Natural killer cell (primary cell): Measurements from ENCODE around the gene REXO4. TPM values are rescaled to one million over a fixed set of nuclear protein-coding genes. Genes with fewer than 3 reads are reported as not detected.

ENCODE experiments used
- ATAC-seq, 3 donors: fragments of 150-1000 bp in 2 of 3; fragments of 200-7000 bp in 1 of 3; cut with Tn5 transposase; 1 replicate in 1 of 3; 2 replicates in 2 of 3; pipeline ENCODE4 v1.10.0; 2021; ENCODE audit warnings: mild to moderate bottlenecking in 2 of 3, moderate library complexity in 2 of 3
- DNase-seq, 2 donors: peaks; one replicate each; pipeline versions ENCODE4 v3.0.0 to v3.0.0-alpha.2; 2013 to 2021; ENCODE audit warnings: mixed read lengths in 1 of 2
- H3K27ac ChIP-seq: one replicate; pipeline ENCODE4 v1.5.1; 2013; ENCODE audit warnings: mild to moderate bottlenecking, low read length
- H3K27me3 ChIP-seq: one replicate; pipeline ENCODE4 v1.6.1; 2013; ENCODE audit warnings: low read length; ENCODE audit not compliant: control insufficient read depth, insufficient read depth
- H3K36me3 ChIP-seq: one replicate; pipeline ENCODE4 v1.6.1; 2013; ENCODE audit warnings: low read length; ENCODE audit not compliant: control insufficient read depth, insufficient read depth
- H3K4me1 ChIP-seq: one replicate; pipeline ENCODE4 v1.6.1; 2013; ENCODE audit warnings: low read length; ENCODE audit not compliant: control insufficient read depth, insufficient read depth
- H3K4me3 ChIP-seq: one replicate; pipeline ENCODE4 v1.5.1; 2013; ENCODE audit warnings: low read length
- H3K9me3 ChIP-seq: one replicate; pipeline ENCODE4 v1.6.1; 2013; ENCODE audit warnings: low read length; ENCODE audit not compliant: control insufficient read depth, insufficient read depth
- H3K27ac Mint-ChIP-seq, 2 donors: one replicate each; pipeline ENCODE4 v1.8.0; 2022; ENCODE audit warnings: mild to moderate bottlenecking in 2 of 2, mixed read lengths in 2 of 2, moderate library complexity in 1 of 2
- H3K27me3 Mint-ChIP-seq, 2 donors: one replicate each; pipeline ENCODE4 v1.8.0; 2022; ENCODE audit warnings: low read depth in 2 of 2, mixed read lengths in 2 of 2
- H3K36me3 Mint-ChIP-seq: one replicate; pipeline ENCODE4 v1.8.0; 2022; ENCODE audit warnings: mixed read lengths
- H3K4me1 Mint-ChIP-seq, 2 donors: one replicate each; pipeline ENCODE4 v1.8.0; 2022; ENCODE audit warnings: mixed read lengths in 2 of 2
- H3K4me3 Mint-ChIP-seq: one replicate; pipeline ENCODE4 v1.8.0; 2022; ENCODE audit warnings: mild to moderate bottlenecking, moderate library complexity, mixed read lengths
- H3K9me3 Mint-ChIP-seq, 2 donors: one replicate each; pipeline ENCODE4 v1.8.0; 2022; ENCODE audit warnings: mixed read lengths in 2 of 2
- WGBS: methylation state at CpG from one replicate; pipeline ENCODE4 v1.1.7; 2013; ENCODE audit warnings: missing lambda C conversion rate; ENCODE audit not compliant: insufficient coverage; 5-methylcytosine and 5-hydroxymethylcytosine counted together
- intact Hi-C: fragments of 100-400 bp; cut with micrococcal nuclease; formaldehyde crosslinking; loops from one replicate; pipeline ENCODE4 v1.14.2; 2022
- total RNA-seq, 4 donors: library from RNA; stranded (reverse); fragments of 120-200 nt in 1 of 4; gene quantifications; one replicate each; pipeline versions ENCODE4 v1.2.3 to v1.2.4, GENCODE V29; 2013 to 2022
- TF ChIP-seq, protein P1 (sequence below): fragments of 200-600 bp; IDR thresholded peaks from one replicate; pipeline ENCODE4 v1.8.0; 2022; ENCODE audit warnings: antibody characterized with exemption

Gene REXO4
- total RNA-seq, 3 donors from 2014 or later (not counting 1 experiment from before 2014, with no cell fraction given): 14.2 to 21.6 (median 18.8) TPM

DNA sequence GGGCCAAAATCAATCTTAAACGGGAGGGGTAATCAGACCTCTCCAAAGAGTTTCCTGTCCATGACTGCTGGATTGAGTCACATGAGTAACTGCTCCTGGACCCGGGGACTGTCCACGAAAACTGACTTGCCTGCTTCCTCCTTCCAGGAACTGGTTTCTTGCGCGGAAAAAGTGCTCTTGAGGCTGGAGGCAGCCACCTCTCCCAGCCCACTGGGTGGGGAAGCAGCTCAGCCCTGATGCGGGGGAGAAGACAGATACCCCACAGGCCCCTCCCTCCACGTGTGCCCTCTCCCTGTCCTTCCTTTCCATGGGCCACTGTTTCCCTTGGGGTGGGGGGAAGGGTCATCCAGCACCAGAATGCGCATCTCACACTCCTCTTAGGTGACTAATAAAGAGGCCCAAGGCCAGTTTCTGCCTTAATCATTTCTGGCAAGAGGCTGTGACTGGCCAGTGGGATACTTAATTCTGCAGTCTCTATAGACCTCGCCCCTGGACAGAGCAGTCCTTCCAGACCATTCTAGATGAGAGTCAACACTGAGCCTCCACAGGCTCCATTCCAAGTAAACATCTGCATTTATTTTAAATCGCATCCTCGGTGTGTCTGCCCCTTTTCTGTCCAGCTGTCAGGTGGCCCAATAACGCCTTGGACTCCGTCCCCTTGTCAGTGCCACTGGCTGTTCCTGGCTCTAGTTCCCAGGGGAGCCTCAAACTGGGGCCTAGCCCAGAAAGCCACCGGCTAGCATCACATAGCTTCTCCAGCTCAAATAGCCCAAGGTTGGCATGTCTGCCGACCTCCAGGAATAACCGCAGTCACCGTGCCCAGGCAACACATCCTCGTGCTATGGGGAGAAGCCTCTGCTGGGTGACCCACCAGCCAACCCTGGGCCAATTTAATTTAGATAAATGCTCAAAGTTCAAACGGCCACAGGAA, 12.0 kb downstream of the REXO4 start:
- intact Hi-C loops: loop anchor here (1.0 kb wide), 1 partner anchor 81 kb away; no protein-coding TSS in a partner anchor
- Mint-ChIP-seq H3K4me3 (no peak overlapping the region), H3K27me3 (no peaks in the 10 kb centered on the region), H3K9me3 (no peaks in the 10 kb centered on the region), H3K27ac (no peak overlapping the region), H3K4me1 (peaks cover 0 to 5% of the 10 kb centered on the region in 2 donors), H3K36me3 (peaks cover 11% of the 10 kb centered on the region)
- no peak for ATAC-seq
- H3K4me1 ChIP-seq: no peaks in the 10 kb centered on the region
- TF ChIP-seq, protein P1, sequence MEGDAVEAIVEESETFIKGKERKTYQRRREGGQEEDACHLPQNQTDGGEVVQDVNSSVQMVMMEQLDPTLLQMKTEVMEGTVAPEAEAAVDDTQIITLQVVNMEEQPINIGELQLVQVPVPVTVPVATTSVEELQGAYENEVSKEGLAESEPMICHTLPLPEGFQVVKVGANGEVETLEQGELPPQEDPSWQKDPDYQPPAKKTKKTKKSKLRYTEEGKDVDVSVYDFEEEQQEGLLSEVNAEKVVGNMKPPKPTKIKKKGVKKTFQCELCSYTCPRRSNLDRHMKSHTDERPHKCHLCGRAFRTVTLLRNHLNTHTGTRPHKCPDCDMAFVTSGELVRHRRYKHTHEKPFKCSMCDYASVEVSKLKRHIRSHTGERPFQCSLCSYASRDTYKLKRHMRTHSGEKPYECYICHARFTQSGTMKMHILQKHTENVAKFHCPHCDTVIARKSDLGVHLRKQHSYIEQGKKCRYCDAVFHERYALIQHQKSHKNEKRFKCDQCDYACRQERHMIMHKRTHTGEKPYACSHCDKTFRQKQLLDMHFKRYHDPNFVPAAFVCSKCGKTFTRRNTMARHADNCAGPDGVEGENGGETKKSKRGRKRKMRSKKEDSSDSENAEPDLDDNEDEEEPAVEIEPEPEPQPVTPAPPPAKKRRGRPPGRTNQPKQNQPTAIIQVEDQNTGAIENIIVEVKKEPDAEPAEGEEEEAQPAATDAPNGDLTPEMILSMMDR: no peak
- H3K36me3 ChIP-seq: peaks cover 52% of the 10 kb centered on the region
- WGBS: 90% methylated on average over 18 of the region's 19 CpGs
- DNase-seq: no peak
- H3K27ac ChIP-seq: no peak overlapping the region
- no peaks in the 10 kb centered on the region for H3K27me3 ChIP-seq
- H3K9me3 ChIP-seq: no peaks in the 10 kb centered on the region
- H3K4me3 ChIP-seq: no peak overlapping the region

DNA sequence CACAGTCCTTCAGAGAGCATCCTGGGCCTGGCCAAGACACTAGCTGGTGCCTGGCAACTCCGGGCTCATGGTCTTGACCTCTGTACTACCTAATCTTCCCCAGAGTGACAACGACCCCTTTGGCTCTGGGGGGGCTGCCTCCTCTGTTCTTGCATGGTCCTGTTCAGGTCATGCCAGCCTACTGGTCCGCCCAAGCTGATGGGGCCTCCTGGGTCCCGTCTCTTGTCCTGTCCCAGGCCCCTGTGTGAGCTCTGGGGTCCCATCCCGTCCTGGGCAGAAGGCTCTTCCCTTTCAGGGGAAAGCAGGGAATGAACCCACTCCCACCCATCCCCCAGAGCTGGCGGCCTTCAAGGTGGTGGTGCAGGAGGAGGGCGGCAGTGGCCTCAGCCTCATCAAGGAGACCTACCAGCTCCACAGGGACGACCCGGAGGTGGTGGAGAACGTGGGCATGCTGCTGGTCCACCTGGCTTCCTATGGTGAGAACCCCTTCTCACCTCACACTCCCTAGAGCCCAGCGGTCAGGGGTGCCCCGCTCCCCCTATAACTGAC, 13.3 kb downstream of the REXO4 start:
- WGBS: 90% methylated on average over 12 of the region's 12 CpGs
- no peak overlapping the region for H3K4me3 Mint-ChIP-seq

DNA sequence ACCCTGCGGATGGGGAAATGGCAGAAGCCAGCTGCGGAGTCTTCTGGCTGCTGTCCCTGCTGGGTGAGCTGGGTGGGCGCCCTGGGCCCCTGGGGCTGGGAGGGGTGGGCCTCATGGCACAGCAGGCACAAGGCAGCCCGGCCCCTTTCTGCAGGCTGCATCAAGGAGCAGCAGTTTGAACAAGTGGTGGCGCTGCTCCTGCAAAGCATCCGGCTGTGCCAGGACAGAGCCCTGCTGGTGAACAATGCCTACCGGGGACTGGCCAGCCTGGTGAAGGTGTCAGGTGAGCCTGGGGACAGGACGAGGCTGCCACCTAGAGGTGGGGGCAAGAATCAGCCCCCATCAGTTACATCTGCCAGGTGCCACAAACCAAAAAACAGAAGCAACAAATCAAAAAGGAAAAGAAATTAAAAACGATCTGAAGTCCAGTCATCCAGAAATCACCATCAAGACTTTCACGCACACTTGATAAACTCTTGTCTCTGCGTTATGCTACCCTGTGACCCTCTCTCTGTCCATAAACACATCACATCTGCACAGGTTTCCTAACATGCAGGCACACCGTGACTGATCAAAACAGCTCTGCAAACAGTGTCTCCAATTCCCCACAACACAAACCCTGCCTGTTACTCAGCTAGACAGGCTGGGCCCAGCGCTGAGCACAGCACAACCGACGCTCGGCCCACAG, 13.9 kb downstream of the REXO4 start:
- no peak overlapping the region for H3K4me3 Mint-ChIP-seq
- Histone ChIP-seq H3K36me3 (peaks cover 38% of the 10 kb centered on the region), H3K4me1 (no peaks in the 10 kb centered on the region), H3K4me3 (no peak overlapping the region), H3K27me3 (no peaks in the 10 kb centered on the region), H3K9me3 (no peaks in the 10 kb centered on the region), H3K27ac (no peak overlapping the region)
- DNase-seq (peak; percentile 37 to 79), ATAC-seq (peak in 2 of 3 donors; percentile 65 to 73)
- intact Hi-C loops: loop anchor here (1.0 kb wide), 2 partner anchors 165 to 218 kb away; no protein-coding TSS in a partner anchor
- no peak overlapping the region for H3K27ac Mint-ChIP-seq
- no peaks in the 10 kb centered on the region for H3K9me3 Mint-ChIP-seq
- H3K27me3 Mint-ChIP-seq: no peaks in the 10 kb centered on the region
- TF ChIP-seq, protein P1: peak; percentile 70
- H3K4me1 Mint-ChIP-seq: peaks cover 0 to 5% of the 10 kb centered on the region in 2 donors
- H3K36me3 Mint-ChIP-seq: no peaks in the 10 kb centered on the region
- 73% methylated on average over 16 of the region's 16 CpGs for WGBS

More for the DNA sequence above, 13.3 kb downstream of the REXO4 start:
- intact Hi-C loops: loop anchor here (1.0 kb wide), 2 partner anchors 165 to 218 kb away; no protein-coding TSS in a partner anchor
- Histone ChIP-seq H3K4me1 (no peaks in the 10 kb centered on the region), H3K27me3 (no peaks in the 10 kb centered on the region), H3K9me3 (no peaks in the 10 kb centered on the region), H3K4me3 (no peak overlapping the region), H3K27ac (no peak overlapping the region), H3K36me3 (peaks cover 39% of the 10 kb centered on the region)
- Mint-ChIP-seq H3K27me3 (no peaks in the 10 kb centered on the region), H3K4me1 (peaks cover 0 to 5% of the 10 kb centered on the region in 2 donors), H3K9me3 (no peaks in the 10 kb centered on the region), H3K36me3 (no peaks in the 10 kb centered on the region), H3K27ac (no peak overlapping the region)
- TF ChIP-seq, protein P1: no peak
- DNase-seq: no peak
- no peak for ATAC-seq
